WTC11 (cell line): ENCODE data around the gene CPXM2. TPM values are rescaled to one million over a fixed set of nuclear protein-coding genes. Genes with fewer than 3 reads are reported as not detected.

ENCODE experiments used
- ATAC-seq: fragments of 200-7000 bp; cut with Tn5 transposase; 2 replicates; pipeline ENCODE4 v1.10.0; 2021; ENCODE audit warnings: mild to moderate bottlenecking, moderate library complexity
- CTCF ChIA-PET: fragments of 300-600 bp; sonication (Branson Sonifier 250); formaldehyde crosslinking; loops from one replicate; lab custom pipeline; 2021; ENCODE audit warnings: antibody characterized with exemption; lab: Charles Lee
- POLR2A ChIA-PET: fragments of 350-600 bp; sonication (Branson Sonifier 250); formaldehyde crosslinking; loops from one replicate; lab custom pipeline; 2021; ENCODE audit warnings: antibody characterized with exemption; lab: Charles Lee
- DNase-seq: peaks from one replicate; pipeline ENCODE4 v3.0.0; 2021; ENCODE audit warnings: low spot score
- H3K27ac Mint-ChIP-seq: 2 replicates; pipeline ENCODE4 v1.8.0; 2021; ENCODE audit warnings: mixed read lengths
- H3K27me3 Mint-ChIP-seq: 2 replicates; pipeline ENCODE4 v1.8.0; 2021; ENCODE audit warnings: low read depth, mild to moderate bottlenecking, moderate library complexity, mixed read lengths
- H3K36me3 Mint-ChIP-seq: 2 replicates; pipeline ENCODE4 v1.8.0; 2021; ENCODE audit warnings: mixed read lengths
- H3K4me1 Mint-ChIP-seq: 2 replicates; pipeline ENCODE4 v1.8.0; 2022; ENCODE audit warnings: mixed read lengths
- H3K4me3 Mint-ChIP-seq: 2 replicates; pipeline ENCODE4 v1.8.0; 2021; ENCODE audit warnings: mild to moderate bottlenecking, moderate library complexity, mixed read lengths
- H3K9me3 Mint-ChIP-seq: 2 replicates; pipeline ENCODE4 v1.8.0; 2021; ENCODE audit warnings: mixed read lengths
- CREM ChIP-seq: sonication (generic); formaldehyde crosslinking; IDR thresholded peaks from 2 replicates; pipeline ENCODE4 v1.8.1; 2022; ENCODE audit warnings: mild to moderate bottlenecking, missing genetic modification reagents, moderate library complexity
- ETV6 ChIP-seq: sonication (generic); formaldehyde crosslinking; IDR thresholded peaks from 2 replicates; pipeline ENCODE4 v1.8.1; 2022; ENCODE audit warnings: mild to moderate bottlenecking, missing genetic modification reagents
- MXD4 ChIP-seq: fragments of 250-450 bp; sonication (Bioruptor Pico); IDR thresholded peaks from 2 replicates; pipeline ENCODE4 v1.8.0; 2021; ENCODE audit warnings: mild to moderate bottlenecking, moderate library complexity, borderline replicate concordance
- NFE2L1 ChIP-seq: sonication (generic); formaldehyde crosslinking; IDR thresholded peaks from 2 replicates; pipeline ENCODE4 v1.8.1; 2023; ENCODE audit warnings: missing genetic modification reagents
- PRRX2 ChIP-seq: fragments of 250-450 bp; sonication (Bioruptor Pico); IDR thresholded peaks from 2 replicates; pipeline ENCODE4 v1.8.0; 2021; ENCODE audit warnings: mild to moderate bottlenecking
- total RNA-seq: library from RNA; stranded (reverse); gene quantifications from 3 replicates; pipeline ENCODE4 v1.2.3, GENCODE V29; 2021
- TF ChIP-seq, protein P1 (sequence below): fragments of 250-450 bp; sonication (Bioruptor Pico); IDR thresholded peaks from 2 replicates; pipeline ENCODE4 v1.9.0; 2021; ENCODE audit warnings: mild to moderate bottlenecking
- TF ChIP-seq, protein P2 (sequence below): sonication (generic); formaldehyde crosslinking; IDR thresholded peaks from 2 replicates; pipeline ENCODE4 v1.8.1; 2022; ENCODE audit warnings: low read depth, missing genetic modification reagents, borderline replicate concordance
- TF ChIP-seq, protein P3 (sequence below): sonication (generic); formaldehyde crosslinking; conservative IDR thresholded peaks from 2 replicates; pipeline ENCODE4 v1.8.1; 2022; ENCODE audit warnings: mild to moderate bottlenecking, missing genetic modification reagents
- TF ChIP-seq, protein P4 (sequence below): sonication (generic); formaldehyde crosslinking; IDR thresholded peaks from 2 replicates; pipeline ENCODE4 v1.8.0; 2023; ENCODE audit warnings: missing genetic modification reagents, mild to moderate bottlenecking, borderline replicate concordance
- TF ChIP-seq, protein P5 (sequence below): sonication (generic); formaldehyde crosslinking; IDR thresholded peaks from 2 replicates; pipeline ENCODE4 v1.8.1; 2022; ENCODE audit warnings: low read depth, mild to moderate bottlenecking, moderate library complexity, missing genetic modification reagents, borderline replicate concordance
- TF ChIP-seq, protein P6 (sequence below): sonication (generic); formaldehyde crosslinking; IDR thresholded peaks from 2 replicates; pipeline ENCODE4 v1.8.0; 2022; ENCODE audit warnings: mild to moderate bottlenecking, missing genetic modification reagents
- TF ChIP-seq, protein P7 (sequence below): sonication (generic); formaldehyde crosslinking; IDR thresholded peaks from 2 replicates; pipeline ENCODE4 v1.8.1; 2023; ENCODE audit warnings: mild to moderate bottlenecking, missing genetic modification reagents, moderate library complexity

The CPXM2 gene
- total RNA-seq, 1 experiment from 2014 or later = 3.4 TPM

DNA sequence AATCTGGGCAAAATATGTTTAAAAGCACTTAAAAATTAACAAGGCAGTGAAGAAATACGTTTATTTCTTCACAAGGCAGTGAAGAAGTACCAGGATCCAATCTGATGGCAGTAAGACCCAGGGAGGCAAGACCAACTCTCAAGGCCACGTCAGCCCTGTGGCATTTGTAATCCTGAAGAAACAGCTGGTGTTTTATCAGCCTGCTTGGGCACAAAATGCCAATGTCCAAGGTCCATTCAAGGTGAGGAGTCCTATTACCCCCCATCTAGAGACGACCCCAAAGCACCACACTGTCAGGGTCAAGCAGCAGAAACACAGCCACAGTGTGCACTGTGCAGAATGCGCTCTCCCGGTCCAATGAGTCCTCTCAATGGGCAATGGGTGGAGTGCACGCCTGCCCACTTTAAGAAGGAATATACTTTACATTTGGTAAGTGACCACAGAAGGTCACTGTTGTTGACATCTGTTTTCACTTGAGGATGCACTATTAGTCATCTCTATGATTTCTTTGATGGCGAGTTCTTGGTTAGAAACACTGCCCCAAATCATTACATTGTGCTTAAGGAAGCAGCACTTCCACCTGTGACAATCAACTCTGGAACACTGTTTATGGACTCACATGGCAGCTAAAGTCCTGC lies 12.8 kb downstream of the CPXM2 start:
- no peak overlapping the region for H3K4me3 Mint-ChIP-seq
- no peak for ATAC-seq
- TF ChIP-seq, protein P1, sequence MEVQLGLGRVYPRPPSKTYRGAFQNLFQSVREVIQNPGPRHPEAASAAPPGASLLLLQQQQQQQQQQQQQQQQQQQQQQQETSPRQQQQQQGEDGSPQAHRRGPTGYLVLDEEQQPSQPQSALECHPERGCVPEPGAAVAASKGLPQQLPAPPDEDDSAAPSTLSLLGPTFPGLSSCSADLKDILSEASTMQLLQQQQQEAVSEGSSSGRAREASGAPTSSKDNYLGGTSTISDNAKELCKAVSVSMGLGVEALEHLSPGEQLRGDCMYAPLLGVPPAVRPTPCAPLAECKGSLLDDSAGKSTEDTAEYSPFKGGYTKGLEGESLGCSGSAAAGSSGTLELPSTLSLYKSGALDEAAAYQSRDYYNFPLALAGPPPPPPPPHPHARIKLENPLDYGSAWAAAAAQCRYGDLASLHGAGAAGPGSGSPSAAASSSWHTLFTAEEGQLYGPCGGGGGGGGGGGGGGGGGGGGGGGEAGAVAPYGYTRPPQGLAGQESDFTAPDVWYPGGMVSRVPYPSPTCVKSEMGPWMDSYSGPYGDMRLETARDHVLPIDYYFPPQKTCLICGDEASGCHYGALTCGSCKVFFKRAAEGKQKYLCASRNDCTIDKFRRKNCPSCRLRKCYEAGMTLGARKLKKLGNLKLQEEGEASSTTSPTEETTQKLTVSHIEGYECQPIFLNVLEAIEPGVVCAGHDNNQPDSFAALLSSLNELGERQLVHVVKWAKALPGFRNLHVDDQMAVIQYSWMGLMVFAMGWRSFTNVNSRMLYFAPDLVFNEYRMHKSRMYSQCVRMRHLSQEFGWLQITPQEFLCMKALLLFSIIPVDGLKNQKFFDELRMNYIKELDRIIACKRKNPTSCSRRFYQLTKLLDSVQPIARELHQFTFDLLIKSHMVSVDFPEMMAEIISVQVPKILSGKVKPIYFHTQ = no peak
- TF ChIP-seq, protein P2, sequence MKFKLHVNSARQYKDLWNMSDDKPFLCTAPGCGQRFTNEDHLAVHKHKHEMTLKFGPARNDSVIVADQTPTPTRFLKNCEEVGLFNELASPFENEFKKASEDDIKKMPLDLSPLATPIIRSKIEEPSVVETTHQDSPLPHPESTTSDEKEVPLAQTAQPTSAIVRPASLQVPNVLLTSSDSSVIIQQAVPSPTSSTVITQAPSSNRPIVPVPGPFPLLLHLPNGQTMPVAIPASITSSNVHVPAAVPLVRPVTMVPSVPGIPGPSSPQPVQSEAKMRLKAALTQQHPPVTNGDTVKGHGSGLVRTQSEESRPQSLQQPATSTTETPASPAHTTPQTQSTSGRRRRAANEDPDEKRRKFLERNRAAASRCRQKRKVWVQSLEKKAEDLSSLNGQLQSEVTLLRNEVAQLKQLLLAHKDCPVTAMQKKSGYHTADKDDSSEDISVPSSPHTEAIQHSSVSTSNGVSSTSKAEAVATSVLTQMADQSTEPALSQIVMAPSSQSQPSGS = no peak
- no peak for TF ChIP-seq ETV6 (CRISPR knock-in tag)
- TF ChIP-seq CREM (CRISPR knock-in tag) = no peak
- TF ChIP-seq, protein P3, sequence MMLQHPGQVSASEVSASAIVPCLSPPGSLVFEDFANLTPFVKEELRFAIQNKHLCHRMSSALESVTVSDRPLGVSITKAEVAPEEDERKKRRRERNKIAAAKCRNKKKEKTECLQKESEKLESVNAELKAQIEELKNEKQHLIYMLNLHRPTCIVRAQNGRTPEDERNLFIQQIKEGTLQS = no peak
- TF ChIP-seq MXD4 (CRISPR knock-in tag) = no peak
- TF ChIP-seq, protein P4, sequence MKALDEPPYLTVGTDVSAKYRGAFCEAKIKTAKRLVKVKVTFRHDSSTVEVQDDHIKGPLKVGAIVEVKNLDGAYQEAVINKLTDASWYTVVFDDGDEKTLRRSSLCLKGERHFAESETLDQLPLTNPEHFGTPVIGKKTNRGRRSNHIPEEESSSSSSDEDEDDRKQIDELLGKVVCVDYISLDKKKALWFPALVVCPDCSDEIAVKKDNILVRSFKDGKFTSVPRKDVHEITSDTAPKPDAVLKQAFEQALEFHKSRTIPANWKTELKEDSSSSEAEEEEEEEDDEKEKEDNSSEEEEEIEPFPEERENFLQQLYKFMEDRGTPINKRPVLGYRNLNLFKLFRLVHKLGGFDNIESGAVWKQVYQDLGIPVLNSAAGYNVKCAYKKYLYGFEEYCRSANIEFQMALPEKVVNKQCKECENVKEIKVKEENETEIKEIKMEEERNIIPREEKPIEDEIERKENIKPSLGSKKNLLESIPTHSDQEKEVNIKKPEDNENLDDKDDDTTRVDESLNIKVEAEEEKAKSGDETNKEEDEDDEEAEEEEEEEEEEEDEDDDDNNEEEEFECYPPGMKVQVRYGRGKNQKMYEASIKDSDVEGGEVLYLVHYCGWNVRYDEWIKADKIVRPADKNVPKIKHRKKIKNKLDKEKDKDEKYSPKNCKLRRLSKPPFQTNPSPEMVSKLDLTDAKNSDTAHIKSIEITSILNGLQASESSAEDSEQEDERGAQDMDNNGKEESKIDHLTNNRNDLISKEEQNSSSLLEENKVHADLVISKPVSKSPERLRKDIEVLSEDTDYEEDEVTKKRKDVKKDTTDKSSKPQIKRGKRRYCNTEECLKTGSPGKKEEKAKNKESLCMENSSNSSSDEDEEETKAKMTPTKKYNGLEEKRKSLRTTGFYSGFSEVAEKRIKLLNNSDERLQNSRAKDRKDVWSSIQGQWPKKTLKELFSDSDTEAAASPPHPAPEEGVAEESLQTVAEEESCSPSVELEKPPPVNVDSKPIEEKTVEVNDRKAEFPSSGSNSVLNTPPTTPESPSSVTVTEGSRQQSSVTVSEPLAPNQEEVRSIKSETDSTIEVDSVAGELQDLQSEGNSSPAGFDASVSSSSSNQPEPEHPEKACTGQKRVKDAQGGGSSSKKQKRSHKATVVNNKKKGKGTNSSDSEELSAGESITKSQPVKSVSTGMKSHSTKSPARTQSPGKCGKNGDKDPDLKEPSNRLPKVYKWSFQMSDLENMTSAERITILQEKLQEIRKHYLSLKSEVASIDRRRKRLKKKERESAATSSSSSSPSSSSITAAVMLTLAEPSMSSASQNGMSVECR = no peak
- TF ChIP-seq, protein P5, sequence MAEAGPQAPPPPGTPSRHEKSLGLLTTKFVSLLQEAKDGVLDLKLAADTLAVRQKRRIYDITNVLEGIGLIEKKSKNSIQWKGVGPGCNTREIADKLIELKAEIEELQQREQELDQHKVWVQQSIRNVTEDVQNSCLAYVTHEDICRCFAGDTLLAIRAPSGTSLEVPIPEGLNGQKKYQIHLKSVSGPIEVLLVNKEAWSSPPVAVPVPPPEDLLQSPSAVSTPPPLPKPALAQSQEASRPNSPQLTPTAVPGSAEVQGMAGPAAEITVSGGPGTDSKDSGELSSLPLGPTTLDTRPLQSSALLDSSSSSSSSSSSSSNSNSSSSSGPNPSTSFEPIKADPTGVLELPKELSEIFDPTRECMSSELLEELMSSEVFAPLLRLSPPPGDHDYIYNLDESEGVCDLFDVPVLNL (CRISPR knock-in tag) = no peak
- TF ChIP-seq, protein P6, sequence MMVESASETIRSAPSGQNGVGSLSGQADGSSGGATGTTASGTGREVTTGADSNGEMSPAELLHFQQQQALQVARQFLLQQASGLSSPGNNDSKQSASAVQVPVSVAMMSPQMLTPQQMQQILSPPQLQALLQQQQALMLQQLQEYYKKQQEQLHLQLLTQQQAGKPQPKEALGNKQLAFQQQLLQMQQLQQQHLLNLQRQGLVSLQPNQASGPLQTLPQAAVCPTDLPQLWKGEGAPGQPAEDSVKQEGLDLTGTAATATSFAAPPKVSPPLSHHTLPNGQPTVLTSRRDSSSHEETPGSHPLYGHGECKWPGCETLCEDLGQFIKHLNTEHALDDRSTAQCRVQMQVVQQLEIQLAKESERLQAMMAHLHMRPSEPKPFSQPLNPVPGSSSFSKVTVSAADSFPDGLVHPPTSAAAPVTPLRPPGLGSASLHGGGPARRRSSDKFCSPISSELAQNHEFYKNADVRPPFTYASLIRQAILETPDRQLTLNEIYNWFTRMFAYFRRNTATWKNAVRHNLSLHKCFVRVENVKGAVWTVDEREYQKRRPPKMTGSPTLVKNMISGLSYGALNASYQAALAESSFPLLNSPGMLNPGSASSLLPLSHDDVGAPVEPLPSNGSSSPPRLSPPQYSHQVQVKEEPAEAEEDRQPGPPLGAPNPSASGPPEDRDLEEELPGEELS (CRISPR knock-in tag) = no peak
- no peak for TF ChIP-seq NFE2L1
- TF ChIP-seq PRRX2 (CRISPR knock-in tag) = no peak
- TF ChIP-seq, protein P7, sequence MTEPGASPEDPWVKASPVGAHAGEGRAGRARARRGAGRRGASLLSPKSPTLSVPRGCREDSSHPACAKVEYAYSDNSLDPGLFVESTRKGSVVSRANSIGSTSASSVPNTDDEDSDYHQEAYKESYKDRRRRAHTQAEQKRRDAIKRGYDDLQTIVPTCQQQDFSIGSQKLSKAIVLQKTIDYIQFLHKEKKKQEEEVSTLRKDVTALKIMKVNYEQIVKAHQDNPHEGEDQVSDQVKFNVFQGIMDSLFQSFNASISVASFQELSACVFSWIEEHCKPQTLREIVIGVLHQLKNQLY (CRISPR knock-in tag) = no peak
- no peak overlapping the region for H3K27ac Mint-ChIP-seq
- POLR2A ChIA-PET = no interaction called here
- DNase-seq = no peak
- peaks cover 4% of the 10 kb centered on the region; the same call in 1 of the 2 replicates for H3K36me3 Mint-ChIP-seq
- CTCF ChIA-PET = interaction anchor here (1.0 kb wide), 1 partner anchor 191 kb away, joined by 3 read pairs; no protein-coding TSS in a partner anchor
- H3K9me3 Mint-ChIP-seq = peaks cover 8% of the 10 kb centered on the region
- no peaks in the 10 kb centered on the region for H3K27me3 Mint-ChIP-seq
- H3K4me1 Mint-ChIP-seq = no peaks in the 10 kb centered on the region
